Fibroblast of lung (primary cell): Measurements from ENCODE around the gene JUND. TPM values are rescaled to one million over a fixed set of nuclear protein-coding genes. Genes with fewer than 3 reads are reported as not detected.

ENCODE experiments used
- DNase-seq, 2 donors: peaks; one replicate each; pipeline versions ENCODE4 v3.0.0 to v3.0.0-alpha.2; 2010; ENCODE audit warnings: low read depth in 2 of 2
- H2AFZ ChIP-seq: 2 replicates; pipeline ENCODE4 v1.5.1; 2012; ENCODE audit warnings: low read length, control low read depth, inconsistent platforms
- H3K27ac ChIP-seq: 2 replicates; pipeline ENCODE4 v1.5.1; 2011; ENCODE audit warnings: low read length, control low read depth; ENCODE audit not compliant: insufficient read depth
- H3K27me3 ChIP-seq: 2 replicates; pipeline ENCODE4 v1.5.1; 2011; ENCODE audit warnings: mild to moderate bottlenecking, low read length; ENCODE audit not compliant: control insufficient read depth, insufficient read depth
- H3K36me3 ChIP-seq: 2 replicates; pipeline ENCODE4 v1.5.1; 2011; ENCODE audit warnings: low read length; ENCODE audit not compliant: control insufficient read depth, insufficient read depth
- H3K4me1 ChIP-seq: 2 replicates; pipeline ENCODE4 v1.5.1; 2011; ENCODE audit warnings: low read length; ENCODE audit not compliant: control insufficient read depth, insufficient read depth; ENCODE audit errors: extremely low read depth
- H3K4me2 ChIP-seq: 2 replicates; pipeline ENCODE4 v1.5.1; 2011; ENCODE audit warnings: low read length, control low read depth; ENCODE audit not compliant: insufficient read depth; ENCODE audit errors: extremely low read depth
- H3K4me3 ChIP-seq, 4 experiments: fragments of 200-600 bp in 1 of 4; sonication (generic) in 1 of 4; replicated peaks in 1 of 4; 2 replicates each; pipeline ENCODE4 v1.5.1; 2011 to 2016; ENCODE audit warnings: low read length in 4 of 4, low read depth in 3 of 4, mild to moderate bottlenecking in 3 of 4, control low read depth in 2 of 4, inconsistent platforms in 1 of 4, mixed read lengths in 1 of 4; ENCODE audit not compliant: insufficient read depth in 1 of 4; ENCODE audit errors: control extremely low read depth in 1 of 4
- H3K79me2 ChIP-seq: 2 replicates; pipeline ENCODE4 v1.5.1; 2012; ENCODE audit warnings: mild to moderate bottlenecking, low read length, inconsistent platforms; ENCODE audit not compliant: control insufficient read depth, insufficient read depth
- H3K9ac ChIP-seq: 2 replicates; pipeline ENCODE4 v1.5.1; 2011; ENCODE audit warnings: mild to moderate bottlenecking, low read length, control low read depth; ENCODE audit not compliant: insufficient read depth
- H3K9me3 ChIP-seq: 2 replicates; pipeline ENCODE4 v1.5.1; 2012; ENCODE audit warnings: low read depth, low read length; ENCODE audit not compliant: control insufficient read depth, insufficient read depth
- H4K20me1 ChIP-seq: 2 replicates; pipeline ENCODE4 v1.5.1; 2011; ENCODE audit warnings: low read length; ENCODE audit not compliant: control insufficient read depth, insufficient read depth; ENCODE audit errors: extremely low read depth
- CTCF ChIP-seq, 2 donors: IDR thresholded peaks in 1 of 2; conservative IDR thresholded peaks in 1 of 2; 1 replicate in 1 of 2; 2 replicates in 1 of 2; pipeline ENCODE4 v1.5.1; 2011 to 2012; ENCODE audit warnings: low read length in 2 of 2, control low read depth in 1 of 2, inconsistent platforms in 1 of 2, low read depth in 1 of 2, mild to moderate bottlenecking in 1 of 2
- EZH2 ChIP-seq: IDR thresholded peaks from 2 replicates; pipeline ENCODE4 v1.5.1; 2012; ENCODE audit warnings: low read length, control low read depth, mild to moderate bottlenecking; ENCODE audit errors: missing control alignments
- polyA plus RNA-seq, 2 donors: library from polyadenylated mRNA; depleted of rRNA in 1 of 2; stranded (reverse) in 1 of 2; unstranded in 1 of 2; fragments of >200 nt; gene quantifications; 2 replicates each; pipeline ENCODE4 v1.2.1, GENCODE V29; 2011 to 2012; ENCODE audit warnings: missing spikeins in 1 of 2
- total RNA-seq: library from RNA; depleted of rRNA; stranded (reverse); fragments of >200 nt; gene quantifications from 2 replicates; pipeline ENCODE4 v1.2.1, GENCODE V29; 2014

The JUND gene
- total and polyA plus RNA-seq, 2 donors (not counting 1 experiment from before 2014, with no cell fraction given), result 65.8 to 166 TPM

- Histone ChIP-seq H3K27ac (peak overlapping the region; percentile 16), H3K4me3 (no peak overlapping the region), H3K36me3 (peaks cover 7% of the 10 kb centered on the region), H3K4me1 (peaks cover 19% of the 10 kb centered on the region), H3K4me2 (no peak overlapping the region), H3K9ac (no peak overlapping the region), H3K9me3 (no peaks in the 10 kb centered on the region), H2AFZ (no peak overlapping the region), H3K79me2 (peaks cover 27% of the 10 kb centered on the region), H3K27me3 (no peaks in the 10 kb centered on the region), H4K20me1 (no peaks in the 10 kb centered on the region)
- DNase-seq, result no peak
- TF ChIP-seq CTCF (conservative IDR thresholded peaks at IDR 0.05 in 1 of 2, IDR thresholded peaks at IDR 0.05 in 1 of 2; ENCODE audit: low read depth in 1 of 2, low read length in 2 of 2), result no peak
- no peak for TF ChIP-seq EZH2
Measured at GRCh38 chr19:18283338-18283737, 1.9 kb upstream of the JUND start.

GRCh38 chr19:18282788-18283141 lies 1.3 kb upstream of the JUND start:
- DNase-seq, result no peak
- TF ChIP-seq EZH2 (no peak), CTCF (conservative IDR thresholded peaks at IDR 0.05 in 1 of 2, IDR thresholded peaks at IDR 0.05 in 1 of 2; ENCODE audit: low read depth in 1 of 2, low read length in 2 of 2) (no peak)
- Histone ChIP-seq H3K4me3 (peak overlapping the region in 3 of 4 experiments; percentile 36 to 56 (median 50)), H3K4me2 (peak overlapping the region; percentile 86), H3K79me2 (peaks cover 32% of the 10 kb centered on the region), H3K4me1 (peaks cover 23% of the 10 kb centered on the region), H3K9ac (peak overlapping the region; percentile 88), H3K9me3 (no peaks in the 10 kb centered on the region), H2AFZ (no peak overlapping the region), H4K20me1 (no peaks in the 10 kb centered on the region), H3K27ac (peak overlapping the region; percentile 100), H3K36me3 (peaks cover 11% of the 10 kb centered on the region), H3K27me3 (no peaks in the 10 kb centered on the region)

GRCh38 chr19:18282021-18282787 lies 782 bp upstream of the JUND start:
- no peaks in the 10 kb centered on the region for H4K20me1 ChIP-seq
- H3K36me3 ChIP-seq, result peaks cover 11% of the 10 kb centered on the region
- no peak for DNase-seq
- H3K9me3 ChIP-seq, result no peaks in the 10 kb centered on the region
- TF ChIP-seq EZH2, result no peak
- TF ChIP-seq CTCF (conservative IDR thresholded peaks at IDR 0.05 in 1 of 2, IDR thresholded peaks at IDR 0.05 in 1 of 2; ENCODE audit: low read depth in 1 of 2, low read length in 2 of 2), result peak; percentile 5 to 15
- peak overlapping the region; percentile 36 to 56 (median 45) for H3K4me3 ChIP-seq
- peak overlapping the region; percentile 100 for H3K27ac ChIP-seq
- H3K27me3 ChIP-seq, result no peaks in the 10 kb centered on the region
- no peak overlapping the region for H2AFZ ChIP-seq
- H3K4me2 ChIP-seq, result peak overlapping the region; percentile 86
- H3K4me1 ChIP-seq, result peaks cover 23% of the 10 kb centered on the region
- peak overlapping the region; percentile 88 for H3K9ac ChIP-seq
- peaks cover 37% of the 10 kb centered on the region for H3K79me2 ChIP-seq
